ENCODE measurements around the gene OBSCN. TPM values are rescaled to one million over a fixed set of nuclear protein-coding genes. Genes with fewer than 3 reads are reported as not detected.

OBSCN gene
- total and polyA plus RNA-seq, 10 of the 15 experiments (the other 5 are each of a cell fraction or from before 2014, with no cell fraction given) = 0.01 to 0.36 (median 0.08) TPM; not detected in 2

- TF ChIP-seq, protein P1, sequence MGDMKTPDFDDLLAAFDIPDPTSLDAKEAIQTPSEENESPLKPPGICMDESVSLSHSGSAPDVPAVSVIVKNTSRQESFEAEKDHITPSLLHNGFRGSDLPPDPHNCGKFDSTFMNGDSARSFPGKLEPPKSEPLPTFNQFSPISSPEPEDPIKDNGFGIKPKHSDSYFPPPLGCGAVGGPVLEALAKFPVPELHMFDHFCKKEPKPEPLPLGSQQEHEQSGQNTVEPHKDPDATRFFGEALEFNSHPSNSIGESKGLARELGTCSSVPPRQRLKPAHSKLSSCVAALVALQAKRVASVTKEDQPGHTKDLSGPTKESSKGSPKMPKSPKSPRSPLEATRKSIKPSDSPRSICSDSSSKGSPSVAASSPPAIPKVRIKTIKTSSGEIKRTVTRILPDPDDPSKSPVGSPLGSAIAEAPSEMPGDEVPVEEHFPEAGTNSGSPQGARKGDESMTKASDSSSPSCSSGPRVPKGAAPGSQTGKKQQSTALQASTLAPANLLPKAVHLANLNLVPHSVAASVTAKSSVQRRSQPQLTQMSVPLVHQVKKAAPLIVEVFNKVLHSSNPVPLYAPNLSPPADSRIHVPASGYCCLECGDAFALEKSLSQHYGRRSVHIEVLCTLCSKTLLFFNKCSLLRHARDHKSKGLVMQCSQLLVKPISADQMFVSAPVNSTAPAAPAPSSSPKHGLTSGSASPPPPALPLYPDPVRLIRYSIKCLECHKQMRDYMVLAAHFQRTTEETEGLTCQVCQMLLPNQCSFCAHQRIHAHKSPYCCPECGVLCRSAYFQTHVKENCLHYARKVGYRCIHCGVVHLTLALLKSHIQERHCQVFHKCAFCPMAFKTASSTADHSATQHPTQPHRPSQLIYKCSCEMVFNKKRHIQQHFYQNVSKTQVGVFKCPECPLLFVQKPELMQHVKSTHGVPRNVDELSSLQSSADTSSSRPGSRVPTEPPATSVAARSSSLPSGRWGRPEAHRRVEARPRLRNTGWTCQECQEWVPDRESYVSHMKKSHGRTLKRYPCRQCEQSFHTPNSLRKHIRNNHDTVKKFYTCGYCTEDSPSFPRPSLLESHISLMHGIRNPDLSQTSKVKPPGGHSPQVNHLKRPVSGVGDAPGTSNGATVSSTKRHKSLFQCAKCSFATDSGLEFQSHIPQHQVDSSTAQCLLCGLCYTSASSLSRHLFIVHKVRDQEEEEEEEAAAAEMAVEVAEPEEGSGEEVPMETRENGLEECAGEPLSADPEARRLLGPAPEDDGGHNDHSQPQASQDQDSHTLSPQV (IDR thresholded peaks at IDR 0.05) = no peak
- TF ChIP-seq NR2C2 (IDR thresholded peaks at IDR 0.05; ENCODE audit: borderline replicate concordance, control insufficient read depth, insufficient read length, low read depth) (no peak), SREBF1 (IDR thresholded peaks at IDR 0.05; ENCODE audit: low read length) (no peak), NBN (IDR thresholded peaks at IDR 0.05) (no peak), REST (IDR thresholded peaks at IDR 0.05; ENCODE audit: low read depth, low read length) (no peak), KLF5 (IDR thresholded peaks at IDR 0.05; ENCODE audit: partially characterized antibody) (no peak), PAX5 (IDR thresholded peaks at IDR 0.05; ENCODE audit: borderline replicate concordance, low read depth, low read length) (no peak), NFXL1 (IDR thresholded peaks at IDR 0.05; ENCODE audit: borderline replicate concordance) (no peak), TARDBP (IDR thresholded peaks at IDR 0.05; ENCODE audit: borderline replicate concordance) (no peak)
- TF ChIP-seq, protein P2, sequence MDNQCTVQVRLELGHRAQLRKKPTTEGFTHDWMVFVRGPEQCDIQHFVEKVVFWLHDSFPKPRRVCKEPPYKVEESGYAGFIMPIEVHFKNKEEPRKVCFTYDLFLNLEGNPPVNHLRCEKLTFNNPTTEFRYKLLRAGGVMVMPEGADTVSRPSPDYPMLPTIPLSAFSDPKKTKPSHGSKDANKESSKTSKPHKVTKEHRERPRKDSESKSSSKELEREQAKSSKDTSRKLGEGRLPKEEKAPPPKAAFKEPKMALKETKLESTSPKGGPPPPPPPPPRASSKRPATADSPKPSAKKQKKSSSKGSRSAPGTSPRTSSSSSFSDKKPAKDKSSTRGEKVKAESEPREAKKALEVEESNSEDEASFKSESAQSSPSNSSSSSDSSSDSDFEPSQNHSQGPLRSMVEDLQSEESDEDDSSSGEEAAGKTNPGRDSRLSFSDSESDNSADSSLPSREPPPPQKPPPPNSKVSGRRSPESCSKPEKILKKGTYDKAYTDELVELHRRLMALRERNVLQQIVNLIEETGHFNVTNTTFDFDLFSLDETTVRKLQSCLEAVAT (IDR thresholded peaks at IDR 0.05) = no peak
Observed at GRCh38 chr1:228210076-228210651, 2.3 kb downstream of the OBSCN start (continued).
